Caco-2 (cell line): ENCODE results near the gene TCN2. TPM values are rescaled to one million over a fixed set of nuclear protein-coding genes. Genes with fewer than 3 reads are reported as not detected.
A peak's percentile ranks its signal among the peaks of the same experiment; 100 is the strongest.

ENCODE experiments used
- BruUV-seq: library from RNA; stranded (reverse); fragments of 400-500 nt; replicated peaks from 2 replicates; lab custom pipeline; 2021; lab: Mats Ljungman, UMichigan
- CTCF ChIA-PET: fragments of 300-600 bp; sonication (Branson Sonifier 250); formaldehyde crosslinking; loops from one replicate; lab custom pipeline; 2022; ENCODE audit warnings: antibody characterized with exemption; lab: Charles Lee
- POLR2A ChIA-PET: fragments of 300-600 bp; sonication (Branson Sonifier 250); formaldehyde crosslinking; loops from one replicate; lab custom pipeline; 2022; ENCODE audit warnings: antibody characterized with exemption; lab: Charles Lee
- DNase-seq, 2 experiments: peaks; one replicate each; pipeline versions ENCODE4 v3.0.0 to v3.0.0-alpha.2; 2020 to 2022
- H3K27me3 ChIP-seq: replicated peaks from 2 replicates; pipeline ENCODE4 v1.6.0; 2011; ENCODE audit warnings: low read length; ENCODE audit not compliant: control insufficient read depth, insufficient read depth
- H3K36me3 ChIP-seq: 2 replicates; pipeline ENCODE4 v1.5.1; 2011; ENCODE audit warnings: low read length; ENCODE audit not compliant: control insufficient read depth, insufficient read depth
- H3K4me1 ChIP-seq: fragments of 250-450 bp; sonication (Bioruptor Pico); 2 replicates; pipeline ENCODE4 v1.5.1; 2020; ENCODE audit warnings: mild to moderate bottlenecking
- H3K4me3 ChIP-seq: 2 replicates; pipeline ENCODE4 v1.5.1; 2011; ENCODE audit warnings: low read depth, mild to moderate bottlenecking, control low read depth, low read length
- H3K9me3 ChIP-seq: fragments of 250-450 bp; sonication (Bioruptor Pico); 2 replicates; pipeline ENCODE4 v1.5.1; 2020; ENCODE audit warnings: mild to moderate bottlenecking, moderate library complexity
- H3K27ac Mint-ChIP-seq: one replicate; pipeline ENCODE4 v1.8.0; 2022; ENCODE audit warnings: mixed read lengths; ENCODE audit not compliant: unreplicated experiment
- H3K27me3 Mint-ChIP-seq: one replicate; pipeline ENCODE4 v1.8.0; 2022; ENCODE audit warnings: mixed read lengths; ENCODE audit not compliant: insufficient read depth, unreplicated experiment
- H3K36me3 Mint-ChIP-seq: one replicate; pipeline ENCODE4 v1.8.0; 2022; ENCODE audit warnings: mild to moderate bottlenecking, mixed read lengths; ENCODE audit not compliant: insufficient read depth, unreplicated experiment
- H3K4me1 Mint-ChIP-seq: one replicate; pipeline ENCODE4 v1.8.0; 2022; ENCODE audit warnings: low read depth, mixed read lengths; ENCODE audit not compliant: unreplicated experiment
- H3K4me3 Mint-ChIP-seq: one replicate; pipeline ENCODE4 v1.8.0; 2022; ENCODE audit warnings: mild to moderate bottlenecking, moderate library complexity, mixed read lengths; ENCODE audit not compliant: unreplicated experiment
- H3K9me3 Mint-ChIP-seq: one replicate; pipeline ENCODE4 v1.8.0; 2022; ENCODE audit warnings: mixed read lengths; ENCODE audit not compliant: unreplicated experiment
- CTCF ChIP-seq, 2 experiments: fragments of 200-600 bp in 1 of 2; IDR thresholded peaks; 1 replicate in 1 of 2; 2 replicates in 1 of 2; pipeline versions ENCODE4 v1.5.1 to v1.8.0; 2011 to 2022; ENCODE audit warnings: antibody characterized with exemption in 1 of 2, control low read depth in 1 of 2, inconsistent platforms in 1 of 2, low read depth in 1 of 2, low read length in 1 of 2, mild to moderate bottlenecking in 1 of 2, moderate library complexity in 1 of 2; ENCODE audit not compliant: insufficient read depth in 1 of 2, severe bottlenecking in 1 of 2, unreplicated experiment in 1 of 2
- intact Hi-C: fragments of 100-400 bp; cut with micrococcal nuclease; formaldehyde crosslinking; loops from one replicate; pipeline ENCODE4 v1.10.0; 2022; ENCODE audit not compliant: unreplicated experiment
- total RNA-seq: library from RNA; stranded (reverse); gene quantifications from 2 replicates; pipeline ENCODE4 v1.2.3, GENCODE V29; 2022

TCN2 gene
- total RNA-seq, 1 experiment from 2014 or later, result 13.8 TPM

GRCh38 chr22:30667494-30668385 is 60.8 kb downstream of the TCN2 start, which contains the start of gene DUSP18:
TSS of gene DUSP18 (minus strand) at chr22:30667875. CDS start at chr22:30664003, 3,872 bp downstream.
- Histone ChIP-seq H3K36me3 (no peaks in the 10 kb centered on the region; the same call in 1 of the 2 replicates), H3K9me3 (no peaks in the 10 kb centered on the region), H3K27me3 (no peaks in the 10 kb centered on the region; the same call in 1 of the 2 replicates), H3K4me1 (peaks cover 4% of the 10 kb centered on the region; the same call in 1 of the 2 replicates), H3K4me3 (peak within 1 kb of the TSS; percentile 86)
- Mint-ChIP-seq H3K36me3 (peaks cover 4% of the 10 kb centered on the region), H3K4me1 (peaks cover 17% of the 10 kb centered on the region), H3K9me3 (no peaks in the 10 kb centered on the region), H3K27me3 (no peaks in the 10 kb centered on the region), H3K4me3 (peak within 1 kb of the TSS; percentile 94), H3K27ac (peak within 1 kb of the TSS; percentile 86)
- TF ChIP-seq CTCF (IDR thresholded peaks at IDR 0.05; ENCODE audit: insufficient read depth in 1 of 2, low read depth in 1 of 2, low read length in 1 of 2, severe bottlenecking in 1 of 2, unreplicated experiment in 1 of 2), result peak; percentile 40 to 51
- CTCF ChIA-PET, result interaction anchor here (0.7 to 1.4 kb wide), 5 partner anchors 17 to 625 kb away, joined by 3 to 4 read pairs (median 3); partner anchors contain the start of genes PES1 and PIK3IP1
- BruUV-seq, result TSS peak; percentile 83
- intact Hi-C loops, result loop anchor here (1.0 kb wide), 1 partner anchor 32 kb away; the partner anchor contains the start of gene SLC35E4
- DNase-seq, result peak; percentile 93 to 96
- POLR2A ChIA-PET, result interaction anchor here (0.5 kb wide), 1 partner anchor 76 kb away, joined by 16 read pairs; the partner anchor contains the start of gene PES1

- Histone ChIP-seq H3K36me3 (no peaks in the 10 kb centered on the region; the same call in 1 of the 2 replicates), H3K4me1 (peaks cover 4% of the 10 kb centered on the region; the same call in 1 of the 2 replicates), H3K9me3 (no peaks in the 10 kb centered on the region), H3K4me3 (peak overlapping the region; percentile 86), H3K27me3 (no peaks in the 10 kb centered on the region; the same call in 1 of the 2 replicates)
- Mint-ChIP-seq H3K4me3 (peak overlapping the region; percentile 94), H3K36me3 (no peaks in the 10 kb centered on the region), H3K27ac (peak overlapping the region; percentile 86), H3K4me1 (peaks cover 17% of the 10 kb centered on the region), H3K27me3 (no peaks in the 10 kb centered on the region), H3K9me3 (no peaks in the 10 kb centered on the region)
- POLR2A ChIA-PET, result no interaction called here
- intact Hi-C loops, result no loop called here
- BruUV-seq, result no TSS peak
- TF ChIP-seq CTCF (IDR thresholded peaks at IDR 0.05; ENCODE audit: insufficient read depth in 1 of 2, low read depth in 1 of 2, low read length in 1 of 2, severe bottlenecking in 1 of 2, unreplicated experiment in 1 of 2), result no peak
- no peak for DNase-seq
- CTCF ChIA-PET, result interaction anchor here (0.9 to 1.4 kb wide), 3 partner anchors 34 to 87 kb away, joined by 3 to 4 read pairs (median 3); partner anchors contain the start of gene PES1
Measured at GRCh38 chr22:30668386-30668710, 61.4 kb downstream of the TCN2 start.

GRCh38 chr22:30671071-30671470 is 64.1 kb downstream of the TCN2 start:
- Histone ChIP-seq H3K9me3 (no peaks in the 10 kb centered on the region), H3K27me3 (no peaks in the 10 kb centered on the region), H3K4me1 (peaks cover 1% of the 10 kb centered on the region; the same call in 1 of the 2 replicates), H3K4me3 (no peak overlapping the region), H3K36me3 (no peaks in the 10 kb centered on the region)
- no peaks in the 10 kb centered on the region for H3K36me3 Mint-ChIP-seq
- H3K27me3 Mint-ChIP-seq, result no peaks in the 10 kb centered on the region
- TF ChIP-seq CTCF (IDR thresholded peaks at IDR 0.05; ENCODE audit: insufficient read depth in 1 of 2, low read depth in 1 of 2, low read length in 1 of 2, severe bottlenecking in 1 of 2, unreplicated experiment in 1 of 2), result no peak
- peaks cover 10% of the 10 kb centered on the region for H3K4me1 Mint-ChIP-seq
- no TSS peak for BruUV-seq
- POLR2A ChIA-PET, result no interaction called here
- CTCF ChIA-PET, result no interaction called here
- no peak for DNase-seq
- no peak overlapping the region for H3K4me3 Mint-ChIP-seq
- H3K27ac Mint-ChIP-seq, result no peak overlapping the region
- H3K9me3 Mint-ChIP-seq, result no peaks in the 10 kb centered on the region
- intact Hi-C loops, result no loop called here
